Mesenchymal stem cell (in vitro differentiated cells and primary cell): Measurements from ENCODE around the gene TMEM236. TPM values are rescaled to one million over a fixed set of nuclear protein-coding genes. Genes with fewer than 3 reads are reported as not detected.

Experiments used
- DNase-seq: peaks from one replicate; pipeline ENCODE4 v3.0.0-alpha.2; 2013
- H2AFZ ChIP-seq: one replicate; pipeline ENCODE4 v1.6.1; 2013; ENCODE audit warnings: low read depth, mild to moderate bottlenecking, control low read depth, inconsistent platforms, low read length, moderate library complexity
- H2AK5ac ChIP-seq: 2 replicates; pipeline ENCODE4 v1.6.1; 2013; ENCODE audit warnings: low read length, moderate library complexity, mild to moderate bottlenecking, inconsistent platforms; ENCODE audit not compliant: severe bottlenecking
- H2BK120ac ChIP-seq: one replicate; pipeline ENCODE4 v1.6.1; 2013; ENCODE audit warnings: low read depth, mild to moderate bottlenecking, inconsistent platforms, low read length, moderate library complexity
- H2BK12ac ChIP-seq, 2 experiments: one replicate each; pipeline ENCODE4 v1.6.1; 2013; ENCODE audit warnings: inconsistent platforms in 2 of 2, low read length in 2 of 2, mild to moderate bottlenecking in 2 of 2, moderate library complexity in 2 of 2, control low read depth in 1 of 2
- H2BK15ac ChIP-seq: one replicate; pipeline ENCODE4 v1.6.1; 2013; ENCODE audit warnings: mild to moderate bottlenecking, low read depth, inconsistent platforms; ENCODE audit not compliant: poor library complexity, severe bottlenecking
- H2BK5ac ChIP-seq: 2 replicates; pipeline ENCODE4 v1.6.1; 2013; ENCODE audit warnings: low read depth, mild to moderate bottlenecking, low read length, control low read depth, inconsistent platforms; ENCODE audit not compliant: poor library complexity, severe bottlenecking
- H3K14ac ChIP-seq, 2 experiments: one replicate each; pipeline ENCODE4 v1.6.1; 2013; ENCODE audit warnings: inconsistent platforms in 2 of 2, low read length in 2 of 2, control low read depth in 1 of 2, mild to moderate bottlenecking in 1 of 2, moderate library complexity in 1 of 2
- H3K18ac ChIP-seq, 2 experiments: one replicate each; pipeline ENCODE4 v1.6.1; 2013; ENCODE audit warnings: inconsistent platforms in 2 of 2, low read length in 2 of 2, control low read depth in 1 of 2, low read depth in 1 of 2, mild to moderate bottlenecking in 1 of 2
- H3K23ac ChIP-seq, 2 experiments: one replicate each; pipeline ENCODE4 v1.6.1; 2013; ENCODE audit warnings: inconsistent platforms in 2 of 2, low read length in 2 of 2, mild to moderate bottlenecking in 2 of 2, moderate library complexity in 2 of 2, control low read depth in 1 of 2
- H3K27ac ChIP-seq: 2 replicates; pipeline ENCODE4 v1.5.1; 2013; ENCODE audit warnings: mild to moderate bottlenecking, moderate library complexity, low read length, control low read depth, inconsistent platforms; ENCODE audit not compliant: poor library complexity, severe bottlenecking
- H3K27me3 ChIP-seq, 2 experiments: 2 replicates each; pipeline versions ENCODE4 v1.6.1 to v1.7.0; 2013; ENCODE audit warnings: low read length in 2 of 2, mild to moderate bottlenecking in 2 of 2, moderate library complexity in 2 of 2, control low read depth in 1 of 2, inconsistent platforms in 1 of 2; ENCODE audit not compliant: control insufficient read depth in 1 of 2, insufficient read depth in 1 of 2
- H3K36me3 ChIP-seq, 2 experiments: 2 replicates each; pipeline versions ENCODE4 v1.6.1 to v1.7.0; 2013; ENCODE audit warnings: low read length in 2 of 2, control low read depth in 1 of 2, inconsistent platforms in 1 of 2, low read depth in 1 of 2, mild to moderate bottlenecking in 1 of 2; ENCODE audit not compliant: insufficient read depth in 2 of 2, control insufficient read depth in 1 of 2
- H3K4ac ChIP-seq, 2 experiments: one replicate each; pipeline ENCODE4 v1.6.1; 2013; ENCODE audit warnings: inconsistent platforms in 2 of 2, low read length in 2 of 2, mild to moderate bottlenecking in 2 of 2, moderate library complexity in 2 of 2, control low read depth in 1 of 2, low read depth in 1 of 2
- H3K4me1 ChIP-seq: 2 replicates; pipeline ENCODE4 v1.6.1; 2013; ENCODE audit warnings: low read depth, low read length, control low read depth; ENCODE audit not compliant: control insufficient read depth, insufficient read depth
- H3K4me2 ChIP-seq: 2 replicates; pipeline ENCODE4 v1.6.1; 2013; ENCODE audit warnings: low read length, mild to moderate bottlenecking, inconsistent platforms; ENCODE audit not compliant: poor library complexity, severe bottlenecking
- H3K4me3 ChIP-seq, 2 experiments: 2 replicates each; pipeline versions ENCODE4 v1.5.1 to v1.7.0; 2013; ENCODE audit warnings: low read length in 2 of 2, mild to moderate bottlenecking in 2 of 2, control low read depth in 1 of 2, low read depth in 1 of 2; ENCODE audit not compliant: insufficient read depth in 1 of 2
- H3K79me1 ChIP-seq: replicated peaks from 2 replicates; pipeline ENCODE4 v1.6.1; 2013; ENCODE audit warnings: mild to moderate bottlenecking, control low read depth, low read length, inconsistent platforms; ENCODE audit not compliant: poor library complexity, severe bottlenecking
- H3K9ac ChIP-seq: 2 replicates; pipeline ENCODE4 v1.7.0; 2013; ENCODE audit warnings: mild to moderate bottlenecking, low read length, moderate library complexity
- H3K9me3 ChIP-seq: 2 replicates; pipeline ENCODE4 v1.7.0; 2013; ENCODE audit warnings: mild to moderate bottlenecking, low read length; ENCODE audit not compliant: control insufficient read depth
- H4K8ac ChIP-seq: one replicate; pipeline ENCODE4 v1.6.1; 2013; ENCODE audit warnings: inconsistent platforms, mild to moderate bottlenecking, low read length, moderate library complexity
- H4K91ac ChIP-seq: one replicate; pipeline ENCODE4 v1.6.1; 2013; ENCODE audit warnings: mild to moderate bottlenecking, low read length, inconsistent platforms
- WGBS: methylation state at CpG from one replicate; pipeline ENCODE4 v1.1.7; 2013; ENCODE audit warnings: mixed read lengths; 5-methylcytosine and 5-hydroxymethylcytosine counted together
- polyA plus RNA-seq, 2 experiments: library from polyadenylated mRNA; stranded (reverse); fragments of 200-250 nt; gene quantifications; one replicate each; pipeline ENCODE4 v1.2.3, GENCODE V29; 2013

Gene TMEM236, protein sequence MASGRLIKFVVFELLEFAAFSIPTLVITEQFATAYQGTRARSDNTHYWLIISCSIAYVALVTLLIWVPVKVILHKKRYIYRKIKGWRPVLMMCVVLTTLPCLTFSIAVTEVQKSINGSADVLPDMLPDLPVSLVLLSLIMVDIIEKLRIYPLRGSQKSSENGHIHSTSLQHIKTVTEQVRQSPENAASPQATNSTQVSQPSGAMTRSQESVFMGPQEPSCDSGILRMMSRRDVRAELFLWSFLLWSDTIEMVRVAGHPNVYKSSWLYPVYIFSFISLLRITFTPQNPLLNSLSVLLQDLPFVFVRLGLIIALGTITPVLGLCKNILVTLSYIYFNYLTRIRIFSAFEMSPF
- polyA plus RNA-seq (2013, experiment 1 of 2), result 0.03 TPM
- 0.04 TPM for polyA plus RNA-seq (2013, experiment 2 of 2)

DNA sequence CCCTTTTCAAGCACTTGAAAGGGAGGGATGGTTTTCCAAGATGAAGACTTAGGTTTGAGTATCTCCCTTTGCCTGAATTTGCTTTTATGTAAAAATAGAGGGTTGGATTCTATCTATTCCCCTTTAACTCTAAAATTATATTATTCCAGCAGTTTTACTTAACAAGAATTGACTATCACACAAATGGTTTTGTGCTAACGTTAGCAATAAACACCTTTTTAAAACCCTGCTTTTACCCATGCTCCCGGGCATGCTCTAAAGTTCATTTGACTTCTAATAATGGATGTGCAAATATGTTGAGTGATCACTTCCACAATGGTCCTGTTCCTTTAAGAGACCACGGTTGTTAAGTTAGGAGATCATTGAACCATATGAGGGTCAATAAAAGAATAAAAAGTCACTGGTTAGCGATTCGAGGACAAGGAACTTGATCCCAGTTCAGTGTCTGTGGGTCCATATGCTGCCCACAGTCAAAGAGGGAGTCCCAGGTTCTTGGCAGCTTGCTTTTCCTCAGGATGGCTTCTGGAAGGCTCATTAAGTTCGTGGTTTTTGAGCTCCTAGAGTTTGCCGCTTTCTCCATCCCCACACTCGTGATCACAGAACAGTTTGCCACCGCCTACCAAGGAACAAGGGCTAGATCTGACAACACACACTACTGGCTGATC, at the start of gene TMEM236:
TSS of gene TMEM236 (plus strand) at position 421 of the 665 bp plus-strand sequence. CDS start at position 516, 95 bp downstream.
- H3K18ac ChIP-seq, result no peak within 1 kb of the TSS
- H3K36me3 ChIP-seq, result no peaks in the 10 kb centered on the region
- H3K4ac ChIP-seq, result no peak within 1 kb of the TSS
- no peak within 1 kb of the TSS for H2AK5ac ChIP-seq
- H2AFZ ChIP-seq, result no peak within 1 kb of the TSS
- H3K9ac ChIP-seq, result no peak within 1 kb of the TSS
- H3K23ac ChIP-seq, result no peak within 1 kb of the TSS
- no peak within 1 kb of the TSS for H4K91ac ChIP-seq
- H2BK5ac ChIP-seq, result no peak within 1 kb of the TSS
- H2BK15ac ChIP-seq, result no peak within 1 kb of the TSS
- 81% methylated on average over 9 of the region's 9 CpGs for WGBS
- no peak within 1 kb of the TSS for H3K14ac ChIP-seq
- H3K79me1 ChIP-seq, result no peaks in the 10 kb centered on the region
- H3K4me1 ChIP-seq, result no peaks in the 10 kb centered on the region
- no peaks in the 10 kb centered on the region for H3K9me3 ChIP-seq
- no peak within 1 kb of the TSS for H3K27ac ChIP-seq
- DNase-seq, result no peak
- H4K8ac ChIP-seq, result no peak within 1 kb of the TSS
- no peak within 1 kb of the TSS for H2BK12ac ChIP-seq
- no peak within 1 kb of the TSS for H2BK120ac ChIP-seq
- peak within 1 kb of the TSS; percentile 24 for H3K4me2 ChIP-seq
- no peak within 1 kb of the TSS for H3K4me3 ChIP-seq
- H3K27me3 ChIP-seq, result no peaks in the 10 kb centered on the region

DNA sequence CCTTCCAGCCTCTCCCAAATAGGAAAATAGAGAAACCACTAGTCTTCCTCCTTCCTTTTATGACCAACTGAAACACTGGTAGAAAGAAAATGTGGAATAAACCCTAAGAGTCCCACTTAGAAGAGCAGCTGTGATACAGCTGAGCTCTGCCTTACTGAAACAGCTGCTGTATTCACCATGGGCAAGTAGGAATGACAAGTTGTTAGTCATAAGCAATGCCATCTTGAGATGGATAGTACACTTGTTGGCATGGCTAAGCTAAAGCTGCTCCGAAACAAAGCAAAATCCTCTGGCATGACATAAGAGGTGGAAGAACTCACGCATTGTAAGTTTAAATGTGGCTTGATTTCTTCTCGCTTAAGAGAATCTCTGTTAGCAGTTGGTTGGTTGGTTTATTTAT, 48.3 kb upstream of the TMEM236 start:
- Histone ChIP-seq H3K36me3 (peaks cover 2 to 74% of the 10 kb centered on the region in 2 experiments), H2AK5ac (no peak overlapping the region), H2BK12ac (no peak overlapping the region), H3K79me1 (peaks cover 10% of the 10 kb centered on the region), H4K91ac (no peak overlapping the region), H3K9ac (no peak overlapping the region), H4K8ac (no peak overlapping the region), H2AFZ (no peak overlapping the region), H3K4me3 (no peak overlapping the region), H3K18ac (no peak overlapping the region), H3K4me1 (no peaks in the 10 kb centered on the region), H3K4me2 (no peak overlapping the region), H3K4ac (no peak overlapping the region), H3K27ac (no peak overlapping the region), H2BK15ac (no peak overlapping the region), H3K9me3 (no peaks in the 10 kb centered on the region), H3K27me3 (no peaks in the 10 kb centered on the region), H3K23ac (no peak overlapping the region), H3K14ac (no peak overlapping the region), H2BK120ac (no peak overlapping the region), H2BK5ac (no peak overlapping the region)
- WGBS, result 99% methylated on average over 3 of the region's 3 CpGs
- DNase-seq, result no peak

DNA sequence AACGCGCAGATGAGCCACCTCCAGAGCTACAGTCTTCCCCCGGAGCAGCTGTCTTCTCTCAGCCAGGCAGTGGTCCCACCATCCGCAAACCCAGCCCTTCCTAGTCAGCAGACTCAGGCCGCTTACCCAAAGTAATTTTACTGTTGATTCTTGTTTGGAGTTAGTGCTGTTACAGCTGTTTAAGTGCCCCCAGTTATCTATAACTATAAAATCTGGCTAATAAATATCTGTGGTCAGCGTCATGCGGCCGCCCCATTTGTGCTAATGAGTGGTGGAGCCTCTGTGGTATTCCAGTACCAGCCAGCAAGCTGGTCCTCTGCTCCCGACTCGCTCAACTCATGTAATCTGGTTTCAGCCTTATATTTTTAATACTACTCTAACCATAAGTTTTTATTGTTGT, 43.2 kb upstream of the TMEM236 start:
- H4K91ac ChIP-seq, result no peak overlapping the region
- no peak overlapping the region for H2BK5ac ChIP-seq
- no peak overlapping the region for H2BK15ac ChIP-seq
- H3K14ac ChIP-seq, result no peak overlapping the region
- H3K36me3 ChIP-seq, result peaks cover 11 to 90% of the 10 kb centered on the region in 2 experiments
- H3K79me1 ChIP-seq, result peaks cover 14% of the 10 kb centered on the region
- no peak overlapping the region for H4K8ac ChIP-seq
- H3K4me3 ChIP-seq, result no peak overlapping the region
- 100% methylated on average over 5 of the region's 10 CpGs for WGBS
- H2BK12ac ChIP-seq, result no peak overlapping the region
- DNase-seq, result no peak
- no peak overlapping the region for H3K23ac ChIP-seq
- peaks cover 5% of the 10 kb centered on the region for H3K4me1 ChIP-seq
- H3K9me3 ChIP-seq, result no peaks in the 10 kb centered on the region
- no peak overlapping the region for H3K27ac ChIP-seq
- H2BK120ac ChIP-seq, result no peak overlapping the region
- no peak overlapping the region for H3K9ac ChIP-seq
- H3K4ac ChIP-seq, result no peak overlapping the region
- H2AFZ ChIP-seq, result no peak overlapping the region
- no peaks in the 10 kb centered on the region for H3K27me3 ChIP-seq
- H3K4me2 ChIP-seq, result no peak overlapping the region
- H3K18ac ChIP-seq, result no peak overlapping the region
- H2AK5ac ChIP-seq, result no peak overlapping the region

DNA sequence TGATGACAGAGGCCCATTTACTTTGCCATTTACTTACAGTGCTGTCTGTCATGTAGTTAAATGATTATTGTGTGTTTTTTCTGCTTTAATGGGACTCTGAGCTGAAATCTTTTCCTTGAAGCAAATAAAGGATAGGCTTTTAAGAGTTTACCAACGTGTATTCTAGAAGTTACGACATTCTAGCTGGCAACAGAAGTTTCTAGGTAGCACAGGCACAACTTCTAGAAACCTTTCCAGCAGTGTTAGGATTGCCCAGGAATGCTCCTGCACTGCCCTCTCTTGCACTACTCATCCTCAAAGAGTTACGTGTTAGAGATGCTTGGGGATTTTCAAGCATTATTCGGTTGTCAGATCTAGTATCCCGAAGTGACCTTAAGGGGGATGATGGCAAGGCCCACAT, 42.5 kb upstream of the TMEM236 start:
- 97% methylated on average over 5 of the region's 5 CpGs for WGBS

More for the DNA sequence above, 42.5 kb upstream of the TMEM236 start:
- Histone ChIP-seq H3K79me1 (peaks cover 18% of the 10 kb centered on the region), H4K91ac (no peak overlapping the region), H3K27ac (no peak overlapping the region), H2BK15ac (no peak overlapping the region), H4K8ac (no peak overlapping the region), H3K4me2 (no peak overlapping the region), H3K4me1 (peaks cover 5% of the 10 kb centered on the region), H2BK12ac (no peak overlapping the region), H3K9me3 (no peaks in the 10 kb centered on the region), H2AK5ac (no peak overlapping the region), H3K18ac (no peak overlapping the region), H3K4ac (no peak overlapping the region), H3K27me3 (no peaks in the 10 kb centered on the region), H2BK5ac (no peak overlapping the region), H3K9ac (no peak overlapping the region), H3K36me3 (peaks cover 13 to 90% of the 10 kb centered on the region in 2 experiments), H3K14ac (no peak overlapping the region), H2BK120ac (no peak overlapping the region), H3K23ac (no peak overlapping the region), H2AFZ (no peak overlapping the region), H3K4me3 (no peak overlapping the region)
- no peak for DNase-seq
